SH-SY5Y (cell line): Measurements from ENCODE around the gene DNAJC1.

ENCODE experiments used
- GATA2 ChIP-seq: IDR thresholded peaks from 2 replicates; pipeline ENCODE4 v1.6.1; 2011; ENCODE audit warnings: mild to moderate bottlenecking, low read depth, low read length
- GATA3 ChIP-seq: IDR thresholded peaks from 2 replicates; pipeline ENCODE4 v1.6.1; 2011; ENCODE audit warnings: low read depth, mild to moderate bottlenecking, low read length, moderate library complexity

The DNAJC1 gene

GRCh38 chr10:21803374-21803773 lies 200.2 kb downstream of the DNAJC1 start:
- TF ChIP-seq GATA2 (no peak), GATA3 (no peak)

GRCh38 chr10:21801609-21802008 lies 201.9 kb downstream of the DNAJC1 start:
- no peak for TF ChIP-seq GATA2
- no peak for TF ChIP-seq GATA3

GRCh38 chr10:21797984-21798765 lies 205.4 kb downstream of the DNAJC1 start:
- TF ChIP-seq GATA2 = no peak
- no peak for TF ChIP-seq GATA3

GRCh38 chr10:21797533-21797932 lies 206.0 kb downstream of the DNAJC1 start:
- TF ChIP-seq GATA2 (no peak), GATA3 (no peak)

GRCh38 chr10:21791276-21791675 lies 212.3 kb downstream of the DNAJC1 start:
- TF ChIP-seq GATA3 (no peak), GATA2 (no peak)

GRCh38 chr10:21776883-21777282 lies 226.6 kb downstream of the DNAJC1 start:
- no peak for TF ChIP-seq GATA2
- TF ChIP-seq GATA3 = no peak

GRCh38 chr10:21771219-21771618 lies 232.3 kb downstream of the DNAJC1 start:
- TF ChIP-seq GATA3 (no peak), GATA2 (no peak)

- TF ChIP-seq GATA3 (no peak), GATA2 (no peak)
Measured at GRCh38 chr10:21769041-21769440, 234.5 kb downstream of the DNAJC1 start.

GRCh38 chr10:21764466-21765189 lies 238.9 kb downstream of the DNAJC1 start:
- TF ChIP-seq GATA2 = no peak
- TF ChIP-seq GATA3 = no peak

GRCh38 chr10:21760332-21760731 lies 243.2 kb downstream of the DNAJC1 start:
- TF ChIP-seq GATA3 = no peak
- no peak for TF ChIP-seq GATA2

GRCh38 chr10:21759232-21759631 lies 244.3 kb downstream of the DNAJC1 start:
- no peak for TF ChIP-seq GATA3
- TF ChIP-seq GATA2 = no peak

- TF ChIP-seq GATA2 = no peak
- no peak for TF ChIP-seq GATA3
Measured at GRCh38 chr10:21758696-21759095, 244.8 kb downstream of the DNAJC1 start.

- TF ChIP-seq GATA3 = no peak
- TF ChIP-seq GATA2 = no peak
Measured at GRCh38 chr10:21758239-21758638, 245.3 kb downstream of the DNAJC1 start.

- TF ChIP-seq GATA2 = no peak
- TF ChIP-seq GATA3 = no peak
Measured at GRCh38 chr10:21757185-21757901, 246.2 kb downstream of the DNAJC1 start.

- TF ChIP-seq GATA2 = no peak
- TF ChIP-seq GATA3 = no peak
Measured at GRCh38 chr10:21756707-21757106, 246.8 kb downstream of the DNAJC1 start.
